ENCODE data around the gene C19orf12. TPM values are rescaled to one million over a fixed set of nuclear protein-coding genes. Genes with fewer than 3 reads are reported as not detected.

Gene C19orf12
- total RNA-seq, 1 experiment from 2014 or later = 47.0 TPM

DNA sequence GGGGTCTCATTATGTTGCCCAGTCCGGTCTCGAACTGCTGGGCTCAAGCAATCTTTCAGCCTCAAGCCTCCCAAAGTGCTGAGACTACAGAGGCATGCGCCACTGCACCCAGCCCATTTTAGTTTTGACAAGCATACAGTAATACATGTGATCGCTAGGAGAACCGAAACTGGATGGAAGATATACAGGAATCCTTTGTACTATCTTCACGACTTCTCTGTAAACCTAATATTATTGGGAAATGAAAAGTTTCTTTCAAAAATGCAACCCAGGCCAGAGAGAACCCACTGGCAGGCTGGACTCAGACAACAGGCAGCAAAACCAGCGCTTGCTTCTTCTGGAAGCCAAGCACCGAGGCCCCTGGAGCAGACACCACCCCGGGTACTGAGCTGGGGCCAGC, 9.4 kb downstream of the C19orf12 start:
- Histone ChIP-seq H3K4me3 (no peak overlapping the region), H3K27me3 (no peaks in the 10 kb centered on the region), H3K9me3 (no peaks in the 10 kb centered on the region), H3K36me3 (peaks cover 60% of the 10 kb centered on the region)
- no peak for DNase-seq

DNA sequence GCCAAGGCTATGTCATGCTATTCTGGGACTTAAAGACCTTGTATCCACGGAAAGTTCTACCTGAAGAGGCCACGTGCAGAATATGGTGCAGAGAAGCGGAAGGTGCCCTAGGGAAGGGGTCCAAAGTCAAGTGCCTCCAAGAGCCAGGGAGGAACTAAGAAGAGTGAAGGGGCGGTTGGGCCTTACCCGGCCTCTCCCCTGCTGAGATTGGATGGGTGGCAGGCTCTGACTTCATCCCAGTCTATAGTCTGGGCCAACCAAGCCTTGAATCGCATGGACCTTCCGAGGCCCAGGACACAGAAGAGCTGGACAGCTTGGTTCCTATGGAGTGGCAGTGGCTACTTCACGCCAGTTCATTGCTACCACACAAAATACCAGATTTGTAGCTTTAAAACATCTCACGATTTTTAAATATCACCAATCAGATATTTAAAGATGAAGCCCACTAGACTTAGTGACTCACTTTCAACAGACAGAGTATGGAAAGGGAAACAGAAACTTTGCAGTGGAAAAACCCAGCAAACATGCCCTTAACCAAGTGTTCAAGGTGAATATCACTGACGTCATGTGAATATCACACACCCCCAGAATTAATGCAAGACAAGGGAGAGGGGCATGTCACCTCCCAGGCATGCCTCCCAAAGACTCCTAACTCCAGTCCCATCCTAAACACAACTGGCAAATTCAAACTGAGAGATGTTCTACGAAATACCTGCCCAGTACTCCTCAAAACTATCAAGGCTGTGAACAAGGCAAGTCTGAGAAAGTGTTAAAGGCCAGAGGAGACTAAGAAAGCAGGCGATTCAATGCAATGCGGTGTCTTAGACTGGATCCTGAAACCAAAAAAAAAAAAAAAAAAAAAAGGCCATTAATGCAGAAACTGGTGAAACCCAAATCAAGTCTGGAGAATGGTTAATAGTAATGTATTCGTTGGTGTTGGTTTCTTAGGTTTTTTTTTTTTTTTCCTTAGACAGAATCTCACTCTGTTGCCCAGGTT, 10.2 kb downstream of the C19orf12 start:
- Histone ChIP-seq H3K27me3 (no peaks in the 10 kb centered on the region), H3K4me3 (no peak overlapping the region), H3K9me3 (no peaks in the 10 kb centered on the region), H3K36me3 (peaks cover 60% of the 10 kb centered on the region)
- no peak for DNase-seq

DNA sequence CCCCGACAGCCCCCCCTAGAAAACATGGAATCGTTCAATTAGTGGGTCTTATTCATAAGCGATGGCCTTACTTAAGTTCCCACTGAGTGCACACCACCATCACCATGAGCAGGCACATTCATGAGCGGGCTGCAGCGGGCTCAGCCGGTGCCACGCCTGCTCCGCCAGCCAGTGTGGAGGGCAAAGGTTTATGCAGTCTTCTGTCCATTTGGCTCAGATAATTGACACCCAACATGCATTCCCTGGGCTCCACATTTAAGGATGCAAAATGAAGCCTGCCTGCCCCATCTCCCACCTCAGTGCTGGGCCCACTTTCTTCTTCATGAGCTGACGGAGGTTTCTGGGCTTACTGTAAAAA, 12.1 kb downstream of the C19orf12 start:
- no peaks in the 10 kb centered on the region for H3K27me3 ChIP-seq
- no peak for DNase-seq
- no peaks in the 10 kb centered on the region for H3K9me3 ChIP-seq
- H3K36me3 ChIP-seq = peaks cover 48% of the 10 kb centered on the region
- no peak overlapping the region for H3K4me3 ChIP-seq

DNA sequence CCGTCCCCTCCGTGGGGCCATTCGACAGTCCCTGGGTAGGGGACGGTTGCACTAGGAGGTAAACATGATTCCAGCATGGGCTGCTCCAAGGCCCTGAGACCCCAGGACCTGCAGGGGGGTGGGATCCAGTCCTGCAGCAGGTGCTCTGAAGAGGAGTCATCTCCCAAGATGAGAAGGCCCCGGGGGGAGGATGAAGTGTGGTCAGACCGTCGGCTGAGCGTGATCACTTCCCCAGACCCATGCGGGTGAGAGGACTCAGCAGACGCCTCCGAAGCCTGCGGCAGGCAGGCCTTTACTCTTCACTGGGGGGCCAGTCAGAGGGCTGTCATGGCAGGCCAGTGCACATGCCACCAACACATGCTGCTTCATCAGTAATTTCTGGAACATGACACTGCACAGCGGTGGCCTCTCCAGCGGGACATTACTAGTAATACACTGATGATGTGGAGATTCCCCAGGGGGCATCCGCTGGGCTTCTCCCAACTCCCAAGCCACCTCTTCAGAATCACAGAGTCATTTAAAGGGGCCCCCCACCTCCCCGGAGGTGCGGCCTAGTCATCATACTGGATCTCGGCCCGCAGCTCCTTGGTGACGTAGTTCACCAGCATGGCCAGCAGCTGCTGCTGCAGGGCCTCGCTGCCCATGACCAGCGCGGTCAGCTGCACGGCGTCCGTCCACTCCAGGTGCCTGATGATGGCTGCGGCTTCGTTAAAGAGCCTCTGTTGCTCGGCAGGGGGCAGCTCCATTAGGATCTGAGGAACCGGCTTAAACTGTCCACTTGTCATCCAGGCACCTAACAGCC, 12.7 kb downstream of the C19orf12 start:
- Histone ChIP-seq H3K9me3 (no peaks in the 10 kb centered on the region), H3K36me3 (peaks cover 45% of the 10 kb centered on the region), H3K27me3 (no peaks in the 10 kb centered on the region), H3K4me3 (no peak overlapping the region)
- no peak for DNase-seq

DNA sequence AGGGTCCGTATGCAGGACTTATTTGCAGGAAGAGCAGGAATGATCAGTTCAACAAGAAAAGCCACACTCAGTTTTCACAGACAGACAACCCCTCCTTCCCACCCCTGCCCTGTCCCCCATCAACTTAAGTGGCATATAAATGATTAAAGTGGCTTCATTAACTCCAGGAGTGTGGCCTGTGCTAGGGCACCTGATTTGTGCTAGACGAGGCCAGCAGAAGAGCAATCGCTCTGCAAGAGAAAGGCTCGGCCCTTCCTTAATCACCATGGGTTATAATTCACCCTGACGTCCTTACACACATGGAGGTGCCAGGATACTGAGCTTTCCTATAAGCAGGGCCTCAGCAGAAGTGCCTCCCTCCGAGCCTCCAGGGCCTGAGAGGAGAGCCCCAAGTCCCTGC, 14.6 kb downstream of the C19orf12 start:
- Histone ChIP-seq H3K4me3 (no peak overlapping the region), H3K27me3 (no peaks in the 10 kb centered on the region), H3K9me3 (no peaks in the 10 kb centered on the region), H3K36me3 (peaks cover 29% of the 10 kb centered on the region)
- no peak for DNase-seq

DNA sequence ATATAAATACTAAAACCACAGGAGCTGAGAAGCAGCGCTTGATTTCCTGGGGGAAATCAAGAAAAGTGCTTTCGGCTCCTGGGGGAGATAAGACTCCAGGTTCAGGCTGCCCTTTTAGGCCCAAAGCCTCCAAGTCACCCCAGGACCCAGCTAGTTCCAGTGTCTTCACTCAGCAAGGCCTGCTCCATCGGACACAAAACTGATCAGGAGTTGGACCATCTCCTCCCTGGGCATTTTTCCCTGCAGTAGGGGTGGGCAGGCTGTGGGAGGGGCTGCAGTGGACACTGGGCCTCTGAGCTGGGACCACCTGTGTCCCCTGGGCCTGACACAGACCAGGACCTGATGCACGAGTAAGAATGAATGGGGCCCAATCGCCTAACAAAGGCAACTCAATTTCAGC, 15.2 kb downstream of the C19orf12 start:
- no peaks in the 10 kb centered on the region for H3K27me3 ChIP-seq
- DNase-seq = no peak
- no peak overlapping the region for H3K4me3 ChIP-seq
- H3K9me3 ChIP-seq = no peaks in the 10 kb centered on the region
- H3K36me3 ChIP-seq = peaks cover 26% of the 10 kb centered on the region

DNA sequence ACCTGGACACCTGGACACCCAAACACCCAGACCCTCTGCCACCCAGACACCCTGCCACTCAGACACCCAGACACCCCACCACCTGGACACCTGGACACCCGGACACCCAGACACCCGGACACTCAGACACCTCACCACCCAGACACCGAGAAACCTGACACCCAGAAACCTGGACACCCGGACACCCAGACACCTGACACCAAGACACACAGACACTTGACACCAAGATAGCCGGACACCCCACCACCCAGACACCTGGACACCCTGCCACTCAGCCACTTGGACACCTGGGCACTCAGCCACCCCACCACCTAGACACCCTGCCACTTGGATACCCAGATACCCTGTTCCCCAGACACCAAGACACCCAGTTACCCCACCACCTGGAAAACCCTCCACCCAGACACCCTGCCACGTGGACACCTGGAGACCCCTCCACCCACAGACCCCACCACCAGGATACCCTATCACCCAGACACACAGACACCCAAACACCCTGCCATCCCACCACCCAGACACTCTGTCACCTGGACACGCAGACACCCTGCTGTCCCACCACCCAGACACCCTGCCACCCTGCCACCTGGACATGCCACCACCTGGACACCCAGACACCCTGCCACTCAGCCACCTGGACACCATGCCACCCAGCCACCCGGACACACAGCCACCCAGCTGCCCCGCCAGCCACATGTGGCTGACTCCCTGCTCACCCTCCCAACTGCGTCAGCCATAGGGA, 17.4 kb downstream of the C19orf12 start:
- H3K4me3 ChIP-seq = no peak overlapping the region
- H3K9me3 ChIP-seq = no peaks in the 10 kb centered on the region

DNA sequence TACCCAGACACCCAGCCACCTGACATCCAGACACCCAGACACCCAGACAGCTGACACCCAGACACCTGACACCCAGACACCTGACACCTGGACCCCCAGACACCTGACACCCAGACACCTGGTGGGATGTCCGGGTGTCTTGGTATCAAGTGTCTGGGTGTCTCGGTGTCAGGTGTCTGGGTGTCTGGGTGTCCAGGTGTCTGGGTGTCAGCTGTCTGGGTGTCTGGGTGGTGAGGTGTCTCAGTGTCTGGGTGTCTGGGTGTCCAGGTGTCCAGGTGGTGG, 18.6 kb downstream of the C19orf12 start:
- peaks cover 2% of the 10 kb centered on the region; the same call in 1 of the 2 replicates for H3K36me3 ChIP-seq
- no peaks in the 10 kb centered on the region for H3K9me3 ChIP-seq
- no peak for DNase-seq
- H3K4me3 ChIP-seq = no peak overlapping the region
- H3K27me3 ChIP-seq = no peaks in the 10 kb centered on the region

More for the DNA sequence above, 17.4 kb downstream of the C19orf12 start:
- DNase-seq = no peak
- Histone ChIP-seq H3K27me3 (no peaks in the 10 kb centered on the region), H3K36me3 (peaks cover 14% of the 10 kb centered on the region)

DNA sequence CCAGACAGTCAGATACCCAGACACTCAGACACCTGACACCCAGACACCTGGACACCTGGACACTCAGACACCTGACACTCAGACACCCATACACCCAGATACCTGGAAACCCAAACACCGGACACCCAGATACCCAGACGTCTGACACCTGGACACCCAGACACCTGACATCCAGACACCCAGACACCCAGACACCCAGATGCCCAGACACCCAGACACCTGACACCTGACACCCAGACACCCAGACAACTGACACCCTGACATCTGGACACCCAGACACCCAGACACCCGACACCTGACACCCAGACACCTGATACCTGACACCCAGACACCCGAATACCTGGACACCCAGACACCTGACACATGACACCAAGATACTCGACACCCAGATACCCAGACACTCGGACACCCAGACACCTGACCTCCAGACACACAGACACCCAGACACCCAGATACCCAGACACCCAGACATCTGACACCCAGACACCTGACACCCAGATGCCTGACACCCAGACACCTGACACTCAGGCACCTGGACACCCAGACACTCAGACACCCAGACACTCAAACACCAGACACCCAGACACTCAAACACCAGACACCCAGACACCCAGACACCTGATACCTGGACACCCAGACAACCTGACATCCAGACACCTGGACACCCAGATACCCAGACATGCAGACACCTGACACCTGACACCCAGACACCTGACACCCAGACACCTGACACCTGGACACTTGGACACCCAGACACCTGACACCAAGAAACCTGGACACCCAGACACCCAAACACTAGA, 19.1 kb downstream of the C19orf12 start:
- H3K4me3 ChIP-seq = no peak overlapping the region
- no peaks in the 10 kb centered on the region for H3K27me3 ChIP-seq
- DNase-seq = no peak
- peaks cover 2% of the 10 kb centered on the region; the same call in 1 of the 2 replicates for H3K9me3 ChIP-seq
- H3K36me3 ChIP-seq = peaks cover 2% of the 10 kb centered on the region; the same call in 1 of the 2 replicates

DNA sequence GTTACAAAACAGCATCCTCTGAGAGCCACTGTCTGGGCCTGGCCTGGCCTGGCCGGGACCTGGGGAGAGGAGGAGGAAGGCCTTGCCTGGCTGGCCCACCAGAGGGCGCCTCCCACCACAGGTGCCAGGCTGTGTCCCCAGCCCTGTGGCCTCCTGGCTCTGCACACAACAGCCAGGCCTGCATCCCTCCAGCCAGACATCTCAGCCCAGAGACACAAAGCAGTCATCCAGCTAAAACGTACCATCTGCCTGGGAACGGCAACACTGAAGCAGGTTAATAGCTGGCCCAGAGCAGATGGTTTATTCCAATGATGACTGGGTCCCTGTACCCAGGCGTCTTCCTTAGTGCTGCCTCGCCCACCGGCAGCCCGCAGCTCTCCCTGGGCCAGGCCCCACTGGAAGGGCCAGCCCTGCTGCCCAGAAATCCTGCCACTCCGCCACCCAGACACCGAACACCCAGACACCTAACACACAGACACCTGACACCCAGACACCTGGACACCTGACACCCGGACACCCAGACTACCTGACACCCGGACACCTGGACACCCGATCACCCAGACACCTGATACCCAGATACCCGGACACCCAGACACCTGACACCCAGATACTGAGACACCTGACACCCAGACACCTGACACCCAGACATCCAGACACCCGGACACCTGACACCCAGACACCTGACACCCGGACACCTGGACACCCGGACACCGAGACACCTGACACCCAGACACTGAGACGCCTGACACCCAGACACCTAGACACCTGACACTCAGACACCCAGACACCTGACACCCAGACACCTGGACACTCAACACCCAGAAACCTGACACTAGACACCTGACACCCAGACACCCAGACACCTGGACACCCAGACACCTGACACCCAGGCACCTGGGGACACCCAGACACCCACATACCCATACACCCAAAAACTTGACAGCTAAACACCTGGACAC, 20.1 kb downstream of the C19orf12 start:
- peaks cover 7% of the 10 kb centered on the region for H3K9me3 ChIP-seq
- no peaks in the 10 kb centered on the region for H3K27me3 ChIP-seq
- H3K4me3 ChIP-seq = no peak overlapping the region
- DNase-seq = peak; percentile 80
- peaks cover 6% of the 10 kb centered on the region for H3K36me3 ChIP-seq

DNA sequence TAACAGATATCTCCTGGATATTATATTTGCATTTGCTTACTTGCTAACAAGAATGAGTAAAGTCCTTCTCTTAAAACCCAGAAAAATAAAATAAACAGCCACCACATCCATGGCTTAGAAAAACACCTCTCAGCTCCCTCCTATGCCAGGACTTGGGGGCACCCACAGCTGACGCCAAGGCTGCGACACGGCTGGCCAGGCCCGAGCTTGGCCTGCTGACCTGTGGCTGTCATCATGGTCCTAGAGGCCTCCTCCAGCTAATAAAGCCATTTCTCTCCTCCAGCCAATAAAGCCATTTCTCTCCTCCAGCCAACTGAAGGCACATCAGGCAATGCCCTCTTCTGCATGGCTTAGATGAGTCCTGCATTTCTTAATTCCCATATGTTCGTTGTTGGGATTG, 20.9 kb downstream of the C19orf12 start:
- Histone ChIP-seq H3K9me3 (peaks cover 7% of the 10 kb centered on the region), H3K4me3 (no peak overlapping the region), H3K27me3 (no peaks in the 10 kb centered on the region), H3K36me3 (peaks cover 6% of the 10 kb centered on the region)
- DNase-seq = no peak

DNA sequence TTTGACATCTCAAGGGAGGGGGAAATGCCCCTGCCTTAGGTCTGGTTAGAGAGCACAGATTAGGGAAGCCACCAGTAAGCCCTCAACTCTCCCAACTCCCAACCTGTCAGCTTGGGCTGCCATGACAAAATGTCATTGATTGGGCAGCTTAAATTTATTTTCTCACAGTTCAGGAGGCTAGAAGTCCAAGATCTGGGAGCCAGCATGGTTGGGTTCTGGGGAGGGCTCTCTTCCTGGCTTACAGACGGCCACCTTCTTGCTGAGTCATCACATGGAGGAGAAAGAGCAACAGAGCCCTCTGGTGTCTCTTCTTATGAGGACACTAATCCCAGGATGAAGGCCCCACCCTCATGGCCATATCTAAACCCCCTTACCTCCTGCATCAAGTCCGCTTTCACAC, 24.2 kb downstream of the C19orf12 start:
- Histone ChIP-seq H3K27me3 (no peaks in the 10 kb centered on the region), H3K4me3 (no peak overlapping the region), H3K36me3 (peaks cover 6% of the 10 kb centered on the region), H3K9me3 (peaks cover 7% of the 10 kb centered on the region)
- peak; percentile 30 for DNase-seq

DNA sequence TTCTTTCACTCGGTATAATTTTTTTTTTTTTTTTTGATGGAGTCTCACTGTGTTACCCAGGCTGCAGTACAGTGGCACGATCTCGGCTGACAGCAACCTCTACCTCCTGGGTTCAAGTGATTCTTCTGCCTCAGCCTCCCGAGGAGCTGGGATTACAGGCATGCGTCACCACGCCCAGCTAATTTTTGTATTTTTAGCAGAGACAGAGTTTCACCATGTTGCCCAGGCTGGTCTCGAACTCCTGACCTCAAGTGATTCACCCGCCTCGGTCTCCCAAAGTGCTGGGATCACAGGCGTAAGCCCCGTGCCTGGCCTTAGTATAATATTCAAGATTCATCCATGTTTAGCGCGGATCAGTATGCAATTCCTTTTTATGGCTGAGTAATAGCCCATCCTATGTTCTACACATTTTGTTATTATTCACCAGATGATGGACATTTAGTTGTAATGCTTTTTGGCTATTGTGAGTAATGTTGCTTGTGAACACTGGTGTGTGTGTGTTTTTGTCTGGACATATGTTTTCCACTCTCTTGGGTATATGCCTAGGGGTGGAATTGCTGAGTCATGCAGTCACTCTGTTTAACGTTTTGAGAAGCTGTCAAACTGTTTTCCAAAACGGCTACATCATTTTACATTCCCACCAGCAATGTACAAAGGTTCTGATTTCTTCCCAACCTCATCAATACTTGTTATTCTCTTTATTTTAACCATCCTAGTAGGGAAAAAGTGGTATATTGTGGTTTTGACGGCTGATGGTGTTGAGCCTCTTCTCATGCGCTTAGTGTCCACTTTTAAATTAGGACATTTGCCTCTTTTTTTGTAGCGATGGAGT, 26.9 kb downstream of the C19orf12 start:
- DNase-seq = peak; percentile 72
- H3K4me3 ChIP-seq = peak overlapping the region; percentile 47
- H3K27me3 ChIP-seq = no peaks in the 10 kb centered on the region
- H3K36me3 ChIP-seq = peaks cover 6% of the 10 kb centered on the region
- peaks cover 7% of the 10 kb centered on the region for H3K9me3 ChIP-seq

DNA sequence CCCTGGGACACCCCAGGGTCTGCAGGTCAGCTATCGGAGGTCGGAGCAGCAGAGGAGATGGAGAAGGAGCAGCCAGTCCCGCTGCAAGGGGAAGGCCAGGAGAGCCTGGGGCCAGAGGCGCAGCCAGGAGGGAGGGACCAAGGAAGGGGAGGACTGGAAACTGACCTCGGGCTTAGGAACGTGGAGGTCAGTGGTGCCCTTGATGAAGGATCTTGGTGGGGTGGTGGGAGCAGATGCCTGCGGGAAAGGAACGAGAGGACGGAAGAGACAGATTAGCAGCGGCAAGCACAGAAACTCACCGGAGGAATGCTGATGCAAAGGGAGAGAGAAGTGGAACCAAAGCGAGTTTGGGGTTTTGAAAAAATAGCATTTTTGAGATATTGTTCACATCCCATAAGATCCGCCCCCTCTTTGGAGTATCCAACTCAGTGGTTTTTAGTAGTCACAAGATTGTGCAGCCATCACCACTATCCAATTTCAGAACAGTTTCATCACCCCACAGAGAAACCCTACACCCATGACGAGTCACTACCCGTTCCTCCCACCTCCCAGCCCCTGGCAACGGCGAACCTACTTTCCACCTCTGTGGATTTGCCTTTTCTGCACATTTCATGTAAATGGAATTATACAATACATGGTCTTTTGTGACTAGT, 27.7 kb downstream of the C19orf12 start:
- peak; percentile 93 for DNase-seq
- peaks cover 7% of the 10 kb centered on the region for H3K9me3 ChIP-seq
- peak overlapping the region; percentile 47 for H3K4me3 ChIP-seq
- H3K36me3 ChIP-seq = peaks cover 6% of the 10 kb centered on the region
- H3K27me3 ChIP-seq = no peaks in the 10 kb centered on the region
